GM12878 (cell line): ENCODE results near the gene APOBEC3C. TPM values are rescaled to one million over a fixed set of nuclear protein-coding genes. Genes with fewer than 3 reads are reported as not detected.

Experiments used
- ATF2 ChIP-seq: IDR thresholded peaks from 2 replicates; pipeline ENCODE4 v1.6.1; 2012; ENCODE audit warnings: low read length, inconsistent platforms
- BMI1 ChIP-seq: fragments of 450-650 bp; IDR thresholded peaks from 2 replicates; pipeline ENCODE4 v1.6.1; 2016; ENCODE audit warnings: mild to moderate bottlenecking, moderate library complexity, borderline replicate concordance
- BRCA1 ChIP-seq: IDR thresholded peaks from 2 replicates; pipeline ENCODE4 v1.6.1; 2011; ENCODE audit warnings: low read depth, low read length, improper control_type of control experiment
- E2F8 ChIP-seq: fragments of 450-650 bp; IDR thresholded peaks from 2 replicates; pipeline ENCODE4 v1.6.1; 2018; ENCODE audit warnings: mild to moderate bottlenecking, low read depth, moderate library complexity; ENCODE audit not compliant: partially characterized antibody
- EP300 ChIP-seq, 2 experiments: fragments of 150-350 bp in 1 of 2; IDR thresholded peaks; 2 replicates each; pipeline ENCODE4 v1.6.1; 2011 to 2012; ENCODE audit warnings: low read depth in 2 of 2, low read length in 2 of 2, borderline replicate concordance in 1 of 2, improper control_type of control experiment in 1 of 2, inconsistent platforms in 1 of 2; ENCODE audit not compliant: control insufficient read depth in 1 of 2
- GATAD2B ChIP-seq: fragments of 450-650 bp; conservative IDR thresholded peaks from 2 replicates; pipeline ENCODE4 v1.6.1; 2017; ENCODE audit warnings: low read depth, mild to moderate bottlenecking, moderate library complexity
- HDAC2 ChIP-seq: fragments of 200-600 bp; sonication (generic); IDR thresholded peaks from 2 replicates; pipeline ENCODE4 v1.6.1; 2017
- HSF1 ChIP-seq: fragments of 150-350 bp; IDR thresholded peaks from 2 replicates; pipeline ENCODE4 v1.6.1; 2014; ENCODE audit warnings: mild to moderate bottlenecking, low read depth, low read length
- IRF3 ChIP-seq: fragments of 450-650 bp; IDR thresholded peaks from 2 replicates; pipeline ENCODE4 v1.6.1; 2014; ENCODE audit warnings: mild to moderate bottlenecking
- MEF2B ChIP-seq: fragments of 450-650 bp; IDR thresholded peaks from 2 replicates; pipeline ENCODE4 v1.6.1; 2018; ENCODE audit warnings: mild to moderate bottlenecking, moderate library complexity; ENCODE audit not compliant: partially characterized antibody, poor library complexity, severe bottlenecking
- NFIC ChIP-seq: IDR thresholded peaks from 2 replicates; pipeline ENCODE4 v1.6.1; 2012; ENCODE audit warnings: low read depth, mild to moderate bottlenecking, inconsistent platforms, low read length, moderate library complexity
- POLR2A ChIP-seq: IDR thresholded peaks from 2 replicates; pipeline ENCODE4 v1.6.1; 2011; ENCODE audit warnings: low read depth, mild to moderate bottlenecking, low read length
- RFX5 ChIP-seq: IDR thresholded peaks from 2 replicates; pipeline ENCODE4 v1.6.1; 2011; ENCODE audit warnings: low read depth, low read length, improper control_type of control experiment
- SMARCA5 ChIP-seq: fragments of 450-650 bp; IDR thresholded peaks from 2 replicates; pipeline ENCODE4 v1.6.1; 2017; ENCODE audit warnings: mild to moderate bottlenecking
- SP1 ChIP-seq: IDR thresholded peaks from one replicate; pipeline ENCODE4 v1.6.1; 2011; ENCODE audit warnings: low read depth, low read length
- SREBF1 ChIP-seq: IDR thresholded peaks from 2 replicates; pipeline ENCODE4 v1.6.1; 2012; ENCODE audit warnings: mild to moderate bottlenecking, low read length
- SRF ChIP-seq, 2 experiments: IDR thresholded peaks; 2 replicates each; pipeline ENCODE4 v1.6.1; 2011; ENCODE audit warnings: low read depth in 2 of 2, low read length in 2 of 2, mild to moderate bottlenecking in 1 of 2, moderate library complexity in 1 of 2
- TBL1XR1 ChIP-seq: IDR thresholded peaks from 2 replicates; pipeline ENCODE4 v1.6.1; 2012; ENCODE audit warnings: low read depth, low read length, improper control_type of control experiment
- USF2 ChIP-seq: IDR thresholded peaks from 2 replicates; pipeline ENCODE4 v1.6.1; 2011; ENCODE audit warnings: low read depth, low read length, improper control_type of control experiment, borderline replicate concordance
- ZBTB33 ChIP-seq: fragments of 450-650 bp; IDR thresholded peaks from 2 replicates; pipeline ENCODE4 v1.6.1; 2017; ENCODE audit warnings: mild to moderate bottlenecking
- ZNF217 ChIP-seq: fragments of 450-650 bp; IDR thresholded peaks from 2 replicates; pipeline ENCODE4 v1.6.1; 2017; ENCODE audit warnings: antibody characterized with exemption, mild to moderate bottlenecking
- polyA plus RNA-seq, 11 experiments: library from polyadenylated mRNA; depleted of rRNA in 4 of 11; unstranded in 6 of 11; stranded (reverse) in 5 of 11; fragments of >200 nt; fragmentation: Nextera tagmentation in 4 of 11; fragmentation: Illumina TruSeq in 1 of 11; extraction: Ambion mirVana in 4 of 11; extraction: Trizol in 1 of 11; gene quantifications; 1 replicate in 1 of 11; 2 replicates in 10 of 11; pipeline versions ENCODE4 v1.2.1 to v1.2.3, GENCODE V29; 2011 to 2016; ENCODE audit warnings: inconsistent platforms in 2 of 11, missing spikeins in 2 of 11, low read depth in 1 of 11
- total RNA-seq, 4 experiments: library from RNA; depleted of rRNA in 3 of 4; stranded (reverse); fragments of >200 nt in 3 of 4; fragmentation: Illumina TruSeq in 1 of 4; extraction: Trizol in 1 of 4; gene quantifications; 2 replicates each; pipeline versions ENCODE4 v1.2.1 to v1.2.3, GENCODE V29; 2013 to 2021

The APOBEC3C gene
- total and polyA plus RNA-seq, 10 of the 15 experiments (the other 5 are each of a cell fraction or from before 2014, with no cell fraction given), result 22.9 to 290 (median 156) TPM

GRCh38 chr22:39013942-39014722 is at the start of gene APOBEC3C (continued):
- no peak for TF ChIP-seq RFX5
- TF ChIP-seq SRF (IDR thresholded peaks at IDR 0.05; ENCODE audit: low read depth in 2 of 2, low read length in 2 of 2), result no peak
- TF ChIP-seq ZBTB33, result no peak
- TF ChIP-seq GATAD2B, result 0 out of 2 replicates have a peak, but pooled peaks have one; percentile 56
- peak; percentile 79 for TF ChIP-seq POLR2A
- TF ChIP-seq SP1, result no peak
- no peak for TF ChIP-seq BRCA1
- no peak for TF ChIP-seq MEF2B
- no peak for TF ChIP-seq HDAC2
- TF ChIP-seq TBL1XR1, result no peak
- TF ChIP-seq ATF2, result no peak
- no peak for TF ChIP-seq NFIC
- TF ChIP-seq ZNF217, result no peak
- TF ChIP-seq HSF1, result no peak
- no peak for TF ChIP-seq SMARCA5
- no peak for TF ChIP-seq USF2
- TF ChIP-seq IRF3, result no peak
- no peak for TF ChIP-seq E2F8
- TF ChIP-seq BMI1, result no peak
- no peak for TF ChIP-seq SREBF1
- TF ChIP-seq EP300 (IDR thresholded peaks at IDR 0.05; ENCODE audit: borderline replicate concordance in 1 of 2, control insufficient read depth in 1 of 2, low read depth in 2 of 2, low read length in 2 of 2), result no peak
